OCI-LY7 (cell line): ENCODE measurements around the gene CIC.

Source experiments
- CTCF ChIP-seq: fragments of 200-600 bp; sonication (generic); conservative IDR thresholded peaks from 2 replicates; pipeline ENCODE4 v1.5.1; 2014; ENCODE audit warnings: mild to moderate bottlenecking, antibody characterized with exemption, low read length, moderate library complexity, mixed read lengths
- EZH2phosphoT487 ChIP-seq: fragments of 200-600 bp; sonication (generic); IDR thresholded peaks from 2 replicates; pipeline ENCODE4 v1.6.1; 2018; ENCODE audit warnings: low read depth, borderline replicate concordance, mild to moderate bottlenecking, mixed run types, antibody characterized with exemption, low read length, moderate library complexity, mixed read lengths

- TF ChIP-seq CTCF (no peak), EZH2phosphoT487 (no peak)
These were observed 1.4 kb upstream of the CIC start for GRCh38 chr19:42267644-42268141.
